ENCODE results near the gene ACACA.

The ACACA gene

GRCh38 chr17:37259030-37259735 is 147.5 kb downstream of the ACACA start:
- TF ChIP-seq GATA3 (IDR thresholded peaks at IDR 0.05; ENCODE audit: low read depth, low read length) (no peak), GATA2 (IDR thresholded peaks at IDR 0.05; ENCODE audit: low read depth, low read length) (no peak)

GRCh38 chr17:37256627-37257026 is 150.0 kb downstream of the ACACA start:
- TF ChIP-seq GATA2 (IDR thresholded peaks at IDR 0.05; ENCODE audit: low read depth, low read length) (no peak), GATA3 (IDR thresholded peaks at IDR 0.05; ENCODE audit: low read depth, low read length) (no peak)

- TF ChIP-seq GATA2 (IDR thresholded peaks at IDR 0.05; ENCODE audit: low read depth, low read length) (no peak), GATA3 (IDR thresholded peaks at IDR 0.05; ENCODE audit: low read depth, low read length) (no peak)
Measured at GRCh38 chr17:37255432-37255831, 151.2 kb downstream of the ACACA start.

- TF ChIP-seq GATA3 (IDR thresholded peaks at IDR 0.05; ENCODE audit: low read depth, low read length) (no peak), GATA2 (IDR thresholded peaks at IDR 0.05; ENCODE audit: low read depth, low read length) (no peak)
Measured at GRCh38 chr17:37247825-37248224, 158.8 kb downstream of the ACACA start.

- TF ChIP-seq GATA3 (IDR thresholded peaks at IDR 0.05; ENCODE audit: low read depth, low read length) (no peak), GATA2 (IDR thresholded peaks at IDR 0.05; ENCODE audit: low read depth, low read length) (no peak)
Measured at GRCh38 chr17:37246085-37246484, 160.6 kb downstream of the ACACA start.

GRCh38 chr17:37240381-37240780 is 166.3 kb downstream of the ACACA start:
- no peak for TF ChIP-seq GATA2 (IDR thresholded peaks at IDR 0.05; ENCODE audit: low read depth, low read length)
- TF ChIP-seq GATA3 (IDR thresholded peaks at IDR 0.05; ENCODE audit: low read depth, low read length): no peak

GRCh38 chr17:37239690-37240334 is 166.8 kb downstream of the ACACA start:
- no peak for TF ChIP-seq GATA3 (IDR thresholded peaks at IDR 0.05; ENCODE audit: low read depth, low read length)
- no peak for TF ChIP-seq GATA2 (IDR thresholded peaks at IDR 0.05; ENCODE audit: low read depth, low read length)

- TF ChIP-seq GATA2 (IDR thresholded peaks at IDR 0.05; ENCODE audit: low read depth, low read length) (no peak), GATA3 (IDR thresholded peaks at IDR 0.05; ENCODE audit: low read depth, low read length) (no peak)
Measured at GRCh38 chr17:37234106-37234505, 172.5 kb downstream of the ACACA start.

GRCh38 chr17:37233036-37233435 is 173.6 kb downstream of the ACACA start:
- TF ChIP-seq GATA3 (IDR thresholded peaks at IDR 0.05; ENCODE audit: low read depth, low read length) (no peak), GATA2 (IDR thresholded peaks at IDR 0.05; ENCODE audit: low read depth, low read length) (no peak)

GRCh38 chr17:37231887-37232286 is 174.7 kb downstream of the ACACA start:
- TF ChIP-seq GATA3 (IDR thresholded peaks at IDR 0.05; ENCODE audit: low read depth, low read length) (no peak), GATA2 (IDR thresholded peaks at IDR 0.05; ENCODE audit: low read depth, low read length) (no peak)

- TF ChIP-seq GATA3 (IDR thresholded peaks at IDR 0.05; ENCODE audit: low read depth, low read length) (no peak), GATA2 (IDR thresholded peaks at IDR 0.05; ENCODE audit: low read depth, low read length) (no peak)
Measured at GRCh38 chr17:37230633-37231032, 176.0 kb downstream of the ACACA start.

GRCh38 chr17:37225465-37225864 is 181.2 kb downstream of the ACACA start:
- TF ChIP-seq GATA2 (IDR thresholded peaks at IDR 0.05; ENCODE audit: low read depth, low read length): no peak
- no peak for TF ChIP-seq GATA3 (IDR thresholded peaks at IDR 0.05; ENCODE audit: low read depth, low read length)

GRCh38 chr17:37221865-37222264 is 184.8 kb downstream of the ACACA start:
- TF ChIP-seq GATA3 (IDR thresholded peaks at IDR 0.05; ENCODE audit: low read depth, low read length): no peak
- no peak for TF ChIP-seq GATA2 (IDR thresholded peaks at IDR 0.05; ENCODE audit: low read depth, low read length)

- TF ChIP-seq GATA2 (IDR thresholded peaks at IDR 0.05; ENCODE audit: low read depth, low read length) (no peak), GATA3 (IDR thresholded peaks at IDR 0.05; ENCODE audit: low read depth, low read length) (no peak)
Measured at GRCh38 chr17:37220607-37220953, 186.1 kb downstream of the ACACA start.

- peak; percentile 56 for TF ChIP-seq GATA3 (IDR thresholded peaks at IDR 0.05; ENCODE audit: low read depth, low read length)
- TF ChIP-seq GATA2 (IDR thresholded peaks at IDR 0.05; ENCODE audit: low read depth, low read length): no peak
Measured at GRCh38 chr17:37219876-37220606, 186.6 kb downstream of the ACACA start.

Data from SH-SY5Y (cell line).